GM18517 (cell line): ENCODE measurements around the gene STIMATE.

Experiments used
- ATAC-seq: cut with Tn5 transposase; IDR thresholded peaks from one replicate; pipeline ENCODE4 v1.9.1; 2021; ENCODE audit warnings: mild to moderate bottlenecking, moderate library complexity; ENCODE audit not compliant: unreplicated experiment

STIMATE gene

DNA sequence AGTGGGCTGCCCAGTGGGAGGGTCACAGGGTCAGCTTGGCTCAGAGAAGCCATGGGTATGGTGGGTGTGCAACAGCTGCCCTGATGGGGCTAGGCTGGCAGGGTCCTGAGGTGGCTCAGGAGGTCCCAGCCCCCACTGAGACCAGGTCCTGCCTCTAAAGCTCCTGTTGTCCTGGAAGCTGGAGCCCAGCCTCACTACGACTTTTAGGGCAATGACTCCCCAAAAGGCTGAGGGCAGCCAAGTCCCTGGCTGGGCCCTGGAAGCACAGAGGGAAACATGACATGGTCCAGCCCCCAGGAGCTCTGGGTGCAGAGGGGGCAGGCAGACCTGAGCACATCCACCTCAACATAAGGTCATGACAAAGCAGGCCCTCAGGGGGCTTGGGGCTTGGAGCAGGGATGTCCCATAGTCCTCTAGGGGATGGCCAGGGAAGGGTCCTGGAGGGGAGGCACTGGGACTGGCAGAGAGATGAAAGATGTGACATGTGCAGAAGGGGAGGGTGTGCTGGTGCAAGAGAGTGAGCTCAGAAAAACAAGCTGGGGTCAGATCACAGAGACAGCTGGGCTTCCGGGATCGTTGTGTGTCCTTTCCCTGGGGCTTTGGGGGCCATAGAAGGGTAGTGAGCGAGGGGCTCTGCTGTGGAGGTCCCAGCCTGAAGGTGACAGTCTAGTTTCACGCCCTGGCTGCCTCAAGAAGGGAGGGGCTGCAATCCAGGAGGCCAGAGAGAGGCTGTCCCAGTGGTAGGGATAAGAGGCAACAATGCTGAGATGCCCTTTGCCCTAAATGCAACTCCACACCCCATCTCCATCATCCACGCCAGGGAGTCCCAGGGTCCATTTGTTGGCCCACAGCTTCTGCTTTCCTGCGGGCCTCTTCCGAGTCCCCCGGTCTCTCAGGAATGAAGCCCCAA is 103.4 kb downstream of the STIMATE start:
- ATAC-seq, result no peak

DNA sequence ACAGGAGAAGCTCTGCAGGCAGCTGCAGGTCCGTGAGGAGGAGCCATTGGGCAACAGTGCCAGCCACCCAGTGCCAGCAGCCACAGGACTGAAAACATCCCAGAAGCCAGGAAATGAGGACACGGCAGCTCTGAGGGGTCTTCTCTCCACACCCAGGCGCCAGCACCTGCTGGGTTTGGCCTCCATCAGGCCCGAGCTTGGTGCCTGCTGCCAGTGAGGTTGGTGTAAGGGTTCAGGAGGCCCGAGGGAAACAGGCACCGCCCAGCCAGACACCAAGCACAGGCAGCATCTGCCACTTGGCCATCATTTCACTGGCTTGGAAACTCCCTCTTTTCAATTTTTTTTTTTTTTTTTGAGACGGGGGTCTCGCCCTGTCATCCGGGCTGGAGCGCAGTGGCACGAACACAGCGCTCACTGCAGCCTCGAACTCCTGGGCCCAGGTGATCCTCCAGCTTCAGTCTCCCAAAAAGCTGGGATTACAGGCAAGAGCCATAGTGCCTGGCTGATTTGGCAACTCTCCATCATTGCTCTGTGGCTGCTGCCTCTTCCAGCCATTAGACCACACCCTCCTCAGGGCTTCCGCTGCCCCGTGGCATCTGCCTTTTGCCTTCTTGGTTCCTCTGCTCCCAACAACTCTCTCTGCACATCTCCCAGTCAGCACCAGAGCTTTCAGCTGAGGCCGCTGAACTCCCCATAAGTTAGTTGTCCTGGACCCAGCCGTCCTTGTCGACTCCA is 104.2 kb downstream of the STIMATE start:
- ATAC-seq, result no peak

GRCh38 chr3:52792413-52792812 is 104.9 kb downstream of the STIMATE start:
- ATAC-seq, result no peak

DNA sequence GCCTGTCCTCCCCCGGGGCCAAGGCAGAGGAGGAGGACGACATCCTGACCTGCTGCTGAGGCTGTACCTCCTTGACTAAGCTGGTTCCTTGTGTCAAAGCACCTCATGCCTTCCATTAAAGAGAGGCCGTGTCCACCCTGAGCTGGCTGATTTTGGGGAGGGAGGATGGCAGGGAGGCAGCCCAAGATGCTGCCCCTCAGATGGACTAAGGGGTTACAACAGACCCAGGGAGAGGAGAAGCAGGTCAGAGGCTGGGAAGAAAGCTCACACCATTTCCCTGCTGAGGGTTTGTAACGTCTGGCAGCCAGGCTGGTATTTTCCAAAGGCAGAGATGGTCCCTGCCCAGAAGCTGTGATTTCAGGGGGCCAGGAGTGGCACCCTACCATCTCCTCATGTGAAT is 105.4 kb downstream of the STIMATE start:
- no peak for ATAC-seq

DNA sequence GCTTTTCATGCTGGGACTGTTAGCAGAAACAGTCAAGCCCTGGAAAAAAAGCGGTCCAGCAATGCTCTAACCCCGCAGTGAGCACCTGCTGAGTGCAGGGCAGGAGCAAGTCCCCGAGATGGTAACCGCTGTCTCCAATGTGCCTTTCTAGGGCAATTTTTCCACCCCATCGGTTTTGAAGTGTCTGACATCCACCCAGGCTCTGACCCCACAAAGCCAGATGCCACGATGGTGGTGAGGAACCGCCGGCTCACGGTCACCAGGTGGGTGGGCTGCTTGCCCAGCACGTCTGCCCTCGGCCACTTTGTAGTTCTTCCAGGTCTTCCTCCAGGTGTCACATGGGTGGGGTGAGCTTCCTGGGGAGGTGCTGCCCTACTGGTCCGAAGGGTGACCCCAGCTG is 106.0 kb downstream of the STIMATE start:
- no peak for ATAC-seq

GRCh38 chr3:52790741-52791140 is 106.6 kb downstream of the STIMATE start:
- ATAC-seq, result no peak

DNA sequence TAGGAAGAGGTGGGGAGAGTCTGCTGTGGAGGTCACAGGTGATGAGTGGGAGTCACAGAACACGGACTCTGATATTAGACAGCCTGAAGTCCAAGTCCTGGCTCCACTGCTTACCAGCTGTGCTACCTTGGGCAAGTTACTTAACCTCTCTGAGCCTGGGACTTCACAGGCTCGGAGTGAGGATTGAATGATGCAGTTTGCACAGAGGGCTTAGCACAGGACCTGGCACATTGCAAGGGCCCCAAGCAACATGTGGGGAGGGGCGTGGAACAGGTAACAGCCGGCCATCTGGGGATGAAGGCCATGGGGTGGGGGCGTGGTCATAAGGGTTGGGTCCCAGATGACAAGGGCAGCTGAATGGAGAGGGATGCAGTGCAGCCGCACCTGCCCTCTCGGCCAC is 107.0 kb downstream of the STIMATE start:
- no peak for ATAC-seq

DNA sequence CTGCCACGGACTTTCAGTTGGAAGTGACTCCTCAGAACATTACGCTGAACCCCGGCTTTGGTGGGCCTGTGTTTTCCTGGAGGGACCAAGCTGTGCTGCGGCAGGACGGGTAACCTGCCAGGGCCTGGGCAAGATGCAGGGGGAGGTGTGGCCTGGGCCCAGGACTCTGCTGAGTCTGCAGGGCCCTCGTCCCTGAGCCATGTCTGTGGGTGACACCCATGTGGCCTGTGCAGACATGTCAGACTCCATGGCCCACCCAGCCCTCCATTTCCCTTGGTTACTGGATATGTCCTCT is 107.7 kb downstream of the STIMATE start:
- no peak for ATAC-seq

- no peak for ATAC-seq
These were observed 108.2 kb downstream of the STIMATE start for GRCh38 chr3:52788890-52789745.

- no peak for ATAC-seq
These were observed 109.4 kb downstream of the STIMATE start for GRCh38 chr3:52787672-52788625.

- ATAC-seq, result no peak
These were observed 110.1 kb downstream of the STIMATE start for GRCh38 chr3:52787246-52787645.
